ACC112 (cell line): Measurements from ENCODE around the gene APOA4.

Source experiments
- H2AFZ ChIP-seq: fragments of 200-600 bp; sonication (generic); one replicate; pipeline ENCODE4 v1.6.0; 2017; ENCODE audit warnings: antibody characterized with exemption, low read length; ENCODE audit not compliant: unreplicated experiment
- H3K27ac ChIP-seq: fragments of 200-600 bp; sonication (generic); 2 replicates; pipeline ENCODE4 v1.5.1; 2014; ENCODE audit warnings: low read depth, mild to moderate bottlenecking, antibody characterized with exemption, low read length, moderate library complexity
- H3K27me3 ChIP-seq: fragments of 200-600 bp; sonication (generic); 2 replicates; pipeline ENCODE4 v1.6.1; 2014; ENCODE audit warnings: mild to moderate bottlenecking, antibody characterized with exemption, low read length, moderate library complexity, mixed read lengths; ENCODE audit not compliant: insufficient read depth
- H3K36me3 ChIP-seq: fragments of 200-600 bp; sonication (generic); 2 replicates; pipeline ENCODE4 v1.6.1; 2016; ENCODE audit warnings: mild to moderate bottlenecking, antibody characterized with exemption, low read length, moderate library complexity, mixed read lengths; ENCODE audit not compliant: insufficient read depth
- H3K4me1 ChIP-seq: fragments of 200-600 bp; sonication (generic); one replicate; pipeline ENCODE4 v1.6.1; 2016; ENCODE audit warnings: low read length, mixed read lengths; ENCODE audit not compliant: insufficient read depth, unreplicated experiment, control insufficient read depth
- H3K4me3 ChIP-seq: fragments of 200-600 bp; sonication (generic); 2 replicates; pipeline ENCODE4 v1.5.1; 2014; ENCODE audit warnings: mild to moderate bottlenecking, low read depth, low read length
- H3K79me2 ChIP-seq: fragments of 200-600 bp; sonication (generic); one replicate; pipeline ENCODE4 v1.6.0; 2016; ENCODE audit warnings: low read length; ENCODE audit not compliant: control insufficient read depth, unreplicated experiment, insufficient read depth

The APOA4 gene

GRCh38 chr11:116800610-116801009 is 22.5 kb downstream of the APOA4 start:
- Histone ChIP-seq H3K27me3 (no peaks in the 10 kb centered on the region), H2AFZ (peak overlapping the region; percentile 12), H3K27ac (no peak overlapping the region), H3K4me1 (no peaks in the 10 kb centered on the region), H3K36me3 (no peaks in the 10 kb centered on the region), H3K79me2 (no peaks in the 10 kb centered on the region), H3K4me3 (no peak overlapping the region)

- Histone ChIP-seq H3K36me3 (no peaks in the 10 kb centered on the region), H2AFZ (no peak overlapping the region), H3K4me3 (no peak overlapping the region), H3K79me2 (no peaks in the 10 kb centered on the region), H3K27ac (no peak overlapping the region), H3K4me1 (peaks cover 3% of the 10 kb centered on the region), H3K27me3 (no peaks in the 10 kb centered on the region)
Measured at GRCh38 chr11:116798368-116798767, 24.7 kb downstream of the APOA4 start.

DNA sequence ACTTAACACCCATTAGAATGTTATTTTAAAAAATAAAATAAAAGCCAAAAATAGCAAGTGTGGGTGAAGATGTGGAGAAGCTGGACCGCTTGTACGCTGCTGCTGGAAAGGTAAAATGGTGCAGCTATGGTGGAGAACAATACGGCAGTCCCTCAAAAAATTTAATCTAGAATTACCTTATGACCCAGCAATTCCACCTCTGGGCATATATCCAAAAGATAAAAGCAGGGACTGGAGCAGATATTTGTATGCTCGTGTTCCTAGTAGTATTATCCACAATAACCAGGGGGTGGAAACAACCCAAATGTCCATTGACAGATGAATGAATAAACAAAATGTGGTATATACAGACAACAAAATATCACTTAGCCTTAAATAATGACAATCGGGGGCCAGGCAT is 25.3 kb downstream of the APOA4 start:
- H3K4me3 ChIP-seq, result no peak overlapping the region
- no peaks in the 10 kb centered on the region for H3K79me2 ChIP-seq
- H3K27me3 ChIP-seq, result no peaks in the 10 kb centered on the region
- no peaks in the 10 kb centered on the region for H3K36me3 ChIP-seq
- H3K4me1 ChIP-seq, result peaks cover 9% of the 10 kb centered on the region
- H3K27ac ChIP-seq, result no peak overlapping the region
- H2AFZ ChIP-seq, result no peak overlapping the region

DNA sequence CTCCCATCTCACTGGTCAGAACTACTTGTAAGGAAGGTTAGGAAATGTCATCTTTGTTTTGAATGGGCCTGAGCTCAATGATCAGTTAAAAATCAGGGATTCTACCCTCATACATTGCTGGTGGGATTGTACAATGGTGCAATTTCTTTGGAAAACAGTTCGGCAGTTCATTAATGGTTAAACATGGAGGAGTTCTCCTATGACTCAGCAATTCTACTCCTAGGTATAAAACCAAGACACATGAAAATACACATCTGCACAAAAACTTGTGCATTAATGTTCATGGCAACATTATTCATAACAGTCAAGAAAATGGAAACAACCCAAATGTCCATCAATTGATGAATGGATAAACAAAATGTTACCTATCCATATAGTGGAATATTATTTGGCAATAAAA is 26.6 kb downstream of the APOA4 start:
- Histone ChIP-seq H3K36me3 (no peaks in the 10 kb centered on the region), H3K4me1 (peaks cover 17% of the 10 kb centered on the region), H3K4me3 (no peak overlapping the region), H3K27ac (no peak overlapping the region), H3K27me3 (no peaks in the 10 kb centered on the region), H3K79me2 (no peaks in the 10 kb centered on the region), H2AFZ (no peak overlapping the region)

DNA sequence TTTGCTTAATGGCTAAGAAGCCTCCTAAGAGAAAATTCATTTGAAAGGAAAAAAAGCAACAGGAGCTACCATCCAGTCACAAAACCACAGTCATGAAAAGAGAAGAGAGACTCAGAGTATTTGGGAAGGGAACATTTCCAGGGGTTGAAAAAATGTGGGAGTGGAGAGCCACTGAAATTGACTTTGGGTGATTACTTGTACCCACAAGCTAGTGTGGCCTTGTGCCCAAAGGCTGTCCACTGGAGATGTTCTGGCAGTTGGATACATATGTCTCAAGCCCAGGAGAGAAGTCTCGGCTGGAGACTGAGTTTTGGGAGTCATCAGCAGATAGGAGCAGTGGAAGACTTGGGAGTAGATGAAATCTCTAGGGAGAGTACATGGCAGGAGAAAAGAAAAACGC is 28.3 kb downstream of the APOA4 start:
- Histone ChIP-seq H3K27me3 (no peaks in the 10 kb centered on the region), H3K4me3 (no peak overlapping the region), H2AFZ (no peak overlapping the region), H3K36me3 (no peaks in the 10 kb centered on the region), H3K4me1 (peaks cover 20% of the 10 kb centered on the region), H3K79me2 (no peaks in the 10 kb centered on the region), H3K27ac (no peak overlapping the region)

- H3K36me3 ChIP-seq, result no peaks in the 10 kb centered on the region
- H3K4me1 ChIP-seq, result peaks cover 20% of the 10 kb centered on the region
- H3K4me3 ChIP-seq, result no peak overlapping the region
- peak overlapping the region; percentile 23; the same call in 1 of the 2 replicates for H3K27ac ChIP-seq
- H3K79me2 ChIP-seq, result no peaks in the 10 kb centered on the region
- H2AFZ ChIP-seq, result no peak overlapping the region
- H3K27me3 ChIP-seq, result no peaks in the 10 kb centered on the region
Measured at GRCh38 chr11:116793772-116794097, 29.4 kb downstream of the APOA4 start.

DNA sequence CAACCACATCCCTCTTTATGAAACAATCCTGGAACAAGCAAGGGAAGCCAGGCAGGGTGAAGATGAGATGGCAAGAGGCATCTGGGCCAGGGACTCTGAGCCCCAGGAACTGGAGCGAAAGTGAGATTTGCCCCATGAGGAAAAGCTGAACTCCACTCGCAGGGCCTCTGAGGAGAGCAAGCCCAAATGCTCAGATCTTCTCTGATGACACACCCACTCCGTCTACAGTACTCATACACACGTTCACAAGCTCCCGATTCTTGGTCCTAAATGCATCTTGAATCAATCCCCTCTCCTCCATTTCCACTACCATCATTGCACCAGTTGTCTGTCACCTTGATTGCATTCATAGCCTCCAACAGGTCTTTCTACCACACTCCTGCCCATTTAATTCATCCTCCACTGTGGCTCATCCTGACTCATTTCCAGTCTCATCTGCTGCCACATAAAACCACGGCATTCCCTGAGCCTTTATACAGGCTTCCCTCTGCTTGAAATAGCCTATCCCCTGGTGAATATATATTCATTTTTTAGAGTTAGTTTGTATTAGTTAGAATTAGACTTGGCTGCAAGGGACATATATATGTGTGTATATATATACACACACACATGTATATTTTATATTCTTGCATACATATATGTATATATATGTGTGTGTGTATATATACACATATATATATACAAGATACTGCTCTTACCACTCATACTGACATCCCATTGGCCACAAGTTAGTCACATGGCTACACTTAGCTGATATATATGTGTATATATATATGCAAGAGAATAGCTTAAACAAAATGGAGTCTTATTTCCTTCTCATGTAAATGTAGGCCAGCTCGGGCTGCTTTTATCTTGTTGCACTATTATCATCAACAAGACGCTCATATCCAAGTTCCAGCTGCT is 30.0 kb downstream of the APOA4 start:
- Histone ChIP-seq H3K79me2 (no peaks in the 10 kb centered on the region), H2AFZ (peak overlapping the region; percentile 9), H3K27ac (peak overlapping the region; percentile 23), H3K4me3 (no peak overlapping the region), H3K4me1 (peaks cover 24% of the 10 kb centered on the region), H3K27me3 (no peaks in the 10 kb centered on the region), H3K36me3 (no peaks in the 10 kb centered on the region)

DNA sequence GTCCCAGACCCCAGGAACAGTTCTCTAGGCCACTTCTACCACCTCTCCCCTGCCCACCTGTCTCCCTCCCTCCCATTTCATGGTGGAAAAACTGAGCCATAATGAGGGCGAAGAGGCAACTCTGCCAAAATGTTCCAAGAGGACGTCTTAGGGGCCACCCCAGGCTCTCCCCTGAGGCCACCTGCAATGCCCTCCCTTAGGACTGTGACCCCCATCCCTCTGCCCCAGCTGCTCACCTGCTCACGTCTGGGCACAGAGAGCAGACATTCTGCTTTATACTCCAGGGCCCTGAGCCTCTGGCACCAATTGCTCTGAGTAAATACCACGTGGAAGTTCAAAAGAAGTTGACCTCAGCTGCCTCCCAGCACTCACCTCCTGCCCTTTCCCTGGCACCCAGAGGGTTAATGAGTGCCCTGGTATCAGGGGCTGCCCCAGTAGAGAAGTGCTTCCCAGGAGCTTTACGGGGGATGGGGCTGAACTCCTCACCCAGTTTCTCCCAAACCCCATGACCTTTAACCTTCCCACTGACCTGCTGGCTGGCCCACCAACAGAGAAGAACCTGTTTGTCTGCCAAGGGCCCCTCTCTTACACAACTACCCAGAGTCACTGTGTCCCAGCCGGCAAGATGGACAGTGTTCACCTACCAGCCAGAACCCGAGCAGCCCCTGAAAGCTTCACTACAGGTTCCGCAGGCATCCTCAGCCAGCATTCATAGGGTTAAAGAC is 30.8 kb downstream of the APOA4 start:
- H2AFZ ChIP-seq, result no peak overlapping the region
- H3K27me3 ChIP-seq, result no peaks in the 10 kb centered on the region
- peaks cover 5% of the 10 kb centered on the region for H3K79me2 ChIP-seq
- peak overlapping the region; percentile 23 for H3K27ac ChIP-seq
- H3K4me1 ChIP-seq, result peaks cover 24% of the 10 kb centered on the region
- no peak overlapping the region for H3K4me3 ChIP-seq
- H3K36me3 ChIP-seq, result no peaks in the 10 kb centered on the region

GRCh38 chr11:116791813-116792143 is 31.3 kb downstream of the APOA4 start, which contains the start of gene APOA5:
APOA5 (minus strand) TSS chr11:116791879; CDS start chr11:116791860, 19 bp downstream.
- no peaks in the 10 kb centered on the region for H3K36me3 ChIP-seq
- no peak within 1 kb of the TSS for H3K4me3 ChIP-seq
- no peaks in the 10 kb centered on the region for H3K27me3 ChIP-seq
- peak within 1 kb of the TSS; percentile 23 for H3K27ac ChIP-seq
- no peak within 1 kb of the TSS for H2AFZ ChIP-seq
- H3K4me1 ChIP-seq, result peaks cover 27% of the 10 kb centered on the region
- H3K79me2 ChIP-seq, result peaks cover 10% of the 10 kb centered on the region

DNA sequence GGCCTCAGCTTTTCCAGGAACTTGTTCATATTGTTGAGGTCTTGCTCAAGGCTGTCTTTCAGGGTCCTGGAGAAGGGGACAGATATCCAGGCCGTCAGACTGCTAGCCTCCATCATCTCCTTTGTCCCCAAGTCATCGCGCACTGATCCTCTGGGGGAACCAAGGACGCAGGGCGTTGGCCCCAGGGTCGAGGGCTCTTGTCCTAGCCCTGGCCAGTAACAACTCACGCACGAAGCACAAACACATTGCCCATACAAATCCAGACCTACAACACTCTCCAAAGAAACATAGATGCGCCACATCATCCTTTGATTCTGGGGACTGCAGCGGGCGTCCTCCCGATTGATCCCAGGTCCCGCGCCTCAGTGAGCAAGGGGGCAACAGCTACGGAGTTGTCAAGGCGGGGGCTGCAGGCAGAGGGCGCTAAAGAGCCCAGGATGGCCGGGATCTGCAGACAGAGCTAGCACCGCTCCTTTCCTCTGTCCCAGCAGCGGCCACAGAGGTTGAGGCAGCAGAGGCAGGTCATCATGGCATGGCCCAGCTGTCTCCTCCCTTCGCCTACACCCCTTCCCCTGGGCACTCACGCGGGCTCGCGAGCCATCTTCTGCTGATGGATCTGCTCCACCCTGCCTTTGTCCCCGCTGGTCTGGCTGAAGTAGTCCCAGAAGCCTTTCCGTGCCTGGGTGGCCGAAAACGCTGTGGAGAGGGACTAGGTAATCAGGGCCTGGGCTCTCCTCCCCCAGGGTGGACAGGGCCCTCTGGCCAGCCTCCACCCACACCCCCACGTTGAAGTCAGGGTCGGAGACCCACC is 31.9 kb downstream of the APOA4 start:
- Histone ChIP-seq H3K4me3 (no peak overlapping the region), H3K4me1 (peaks cover 32% of the 10 kb centered on the region), H3K27me3 (no peaks in the 10 kb centered on the region), H2AFZ (no peak overlapping the region), H3K27ac (no peak overlapping the region), H3K79me2 (peaks cover 16% of the 10 kb centered on the region), H3K36me3 (peaks cover 4% of the 10 kb centered on the region; the same call in 1 of the 2 replicates)
